Large intestine (tissue), 3 donors: ENCODE measurements around the gene PPP2R5D. TPM values are rescaled to one million over a fixed set of nuclear protein-coding genes. Genes with fewer than 3 reads are reported as not detected.
"Not testable (repeated sequence)": the region's sequence is repeated elsewhere in the genome, so short reads cannot be mapped to it uniquely, and the experiment has no call there.

Experiments
- DNase-seq, 2 donors: peaks; one replicate each; pipeline versions ENCODE4 v3.0.0 to v3.0.0-alpha.2; 2013
- H3K27ac ChIP-seq: one replicate; pipeline ENCODE4 v1.5.1; 2013; ENCODE audit warnings: low read length
- H3K27me3 ChIP-seq: 2 replicates; pipeline ENCODE4 v1.6.1; 2013; ENCODE audit warnings: low read length; ENCODE audit not compliant: control insufficient read depth, insufficient read depth
- H3K36me3 ChIP-seq: 2 replicates; pipeline ENCODE4 v1.6.1; 2013; ENCODE audit warnings: low read length; ENCODE audit not compliant: control insufficient read depth, insufficient read depth
- H3K4me1 ChIP-seq: one replicate; pipeline ENCODE4 v1.6.1; 2013; ENCODE audit warnings: low read length; ENCODE audit not compliant: control insufficient read depth, insufficient read depth
- H3K4me3 ChIP-seq: one replicate; pipeline ENCODE4 v1.5.1; 2013; ENCODE audit warnings: low read length
- H3K9me3 ChIP-seq: one replicate; pipeline ENCODE4 v1.6.1; 2013; ENCODE audit warnings: mild to moderate bottlenecking, low read depth, low read length, moderate library complexity; ENCODE audit not compliant: control insufficient read depth
- WGBS: methylation state at CpG from one replicate; pipeline ENCODE4 v1.1.5; 2013; ENCODE audit warnings: low lambda C conversion rate; ENCODE audit not compliant: insufficient coverage; 5-methylcytosine and 5-hydroxymethylcytosine counted together
- polyA plus RNA-seq: library from polyadenylated mRNA; unstranded; fragments of 120-200 nt; gene quantifications from one replicate; pipeline ENCODE4 v1.2.1, GENCODE V29; 2013

The PPP2R5D gene
- polyA plus RNA-seq, 1 donor = 62.0 TPM

- DNase-seq = peak in 1 of 2 donors; percentile 44
- H3K27me3 ChIP-seq = no peaks in the 10 kb centered on the region
- peaks cover 59% of the 10 kb centered on the region for H3K4me1 ChIP-seq
- H3K9me3 ChIP-seq = no peaks in the 10 kb centered on the region
- no peak overlapping the region for H3K4me3 ChIP-seq
- WGBS = no CpG with 5 or more reads among the region's 1 CpG
- peak overlapping the region; percentile 85 for H3K27ac ChIP-seq
- peaks cover 31% of the 10 kb centered on the region for H3K36me3 ChIP-seq
These were observed 4.2 kb downstream of the PPP2R5D start for GRCh38 chr6:42988486-42989020.

GRCh38 chr6:42989923-42990322, 5.6 kb downstream of the PPP2R5D start:
- Histone ChIP-seq H3K4me3 (no peak overlapping the region), H3K27ac (peak overlapping the region; percentile 85), H3K9me3 (no peaks in the 10 kb centered on the region), H3K4me1 (peaks cover 54% of the 10 kb centered on the region), H3K36me3 (peaks cover 37% of the 10 kb centered on the region), H3K27me3 (no peaks in the 10 kb centered on the region)
- no CpG with 5 or more reads among the region's 5 CpGs for WGBS
- peak; percentile 90 to 95 for DNase-seq

- H3K4me3 ChIP-seq = no peak overlapping the region
- no peaks in the 10 kb centered on the region for H3K27me3 ChIP-seq
- H3K27ac ChIP-seq = no peak overlapping the region
- H3K9me3 ChIP-seq = no peaks in the 10 kb centered on the region
- WGBS = 100% methylated on average over 1 of the region's 2 CpGs
- H3K36me3 ChIP-seq = peaks cover 31% of the 10 kb centered on the region
- peaks cover 31% of the 10 kb centered on the region for H3K4me1 ChIP-seq
- DNase-seq = no peak
These were observed 9.1 kb downstream of the PPP2R5D start for GRCh38 chr6:42993445-42993844.

- H3K27me3 ChIP-seq = no peaks in the 10 kb centered on the region
- peaks cover 22% of the 10 kb centered on the region for H3K36me3 ChIP-seq
- peak; percentile 64 to 83 for DNase-seq
These were observed 12.1 kb downstream of the PPP2R5D start for GRCh38 chr6:42996513-42996912.

GRCh38 chr6:42998205-42998604, 13.8 kb downstream of the PPP2R5D start:
- peaks cover 23% of the 10 kb centered on the region for H3K36me3 ChIP-seq
- WGBS = no CpG with 5 or more reads among the region's 9 CpGs

More at GRCh38 chr6:42996513-42996912, 12.1 kb downstream of the PPP2R5D start:
- Histone ChIP-seq H3K9me3 (no peaks in the 10 kb centered on the region), H3K27ac (peak overlapping the region; percentile 68), H3K4me3 (no peak overlapping the region), H3K4me1 (peaks cover 5% of the 10 kb centered on the region)

GRCh38 chr6:43001843-43002242, 17.5 kb downstream of the PPP2R5D start:
- Histone ChIP-seq H3K27me3 (no peaks in the 10 kb centered on the region), H3K36me3 (peaks cover 29% of the 10 kb centered on the region), H3K4me1 (peaks cover 2% of the 10 kb centered on the region), H3K27ac (no peak overlapping the region), H3K9me3 (no peaks in the 10 kb centered on the region), H3K4me3 (no peak overlapping the region)
- DNase-seq = no peak
- WGBS = no CpG with 5 or more reads among the region's 8 CpGs

More at GRCh38 chr6:42998205-42998604, 13.8 kb downstream of the PPP2R5D start:
- not testable (repeated sequence) for H3K4me3 ChIP-seq, H3K4me1 ChIP-seq, H3K27ac ChIP-seq, H3K9me3 ChIP-seq, DNase-seq, H3K27me3 ChIP-seq

GRCh38 chr6:43005844-43006243, 21.5 kb downstream of the PPP2R5D start:
- H3K27me3 ChIP-seq = no peaks in the 10 kb centered on the region
- WGBS = 80% methylated on average over 1 of the region's 5 CpGs
- no peak for DNase-seq
- no peaks in the 10 kb centered on the region for H3K4me1 ChIP-seq
- H3K9me3 ChIP-seq = no peaks in the 10 kb centered on the region
- H3K27ac ChIP-seq = no peak overlapping the region
- no peak overlapping the region for H3K4me3 ChIP-seq
- peaks cover 61% of the 10 kb centered on the region for H3K36me3 ChIP-seq

GRCh38 chr6:43006251-43006650, 21.9 kb downstream of the PPP2R5D start:
- no CpG with 5 or more reads among the region's 11 CpGs for WGBS
- H3K9me3 ChIP-seq = no peaks in the 10 kb centered on the region
- no peaks in the 10 kb centered on the region for H3K4me1 ChIP-seq
- H3K4me3 ChIP-seq = no peak overlapping the region
- H3K27ac ChIP-seq = no peak overlapping the region
- H3K27me3 ChIP-seq = no peaks in the 10 kb centered on the region
- DNase-seq = no peak
- peaks cover 63% of the 10 kb centered on the region for H3K36me3 ChIP-seq

- no CpG with 5 or more reads among the region's 9 CpGs for WGBS
- DNase-seq = no peak
- Histone ChIP-seq H3K36me3 (peaks cover 72% of the 10 kb centered on the region), H3K27ac (no peak overlapping the region), H3K27me3 (no peaks in the 10 kb centered on the region), H3K9me3 (no peaks in the 10 kb centered on the region), H3K4me1 (no peaks in the 10 kb centered on the region), H3K4me3 (no peak overlapping the region)
These were observed 22.8 kb downstream of the PPP2R5D start for GRCh38 chr6:43007126-43007525.

GRCh38 chr6:43009124-43009523, 24.8 kb downstream of the PPP2R5D start:
- WGBS = no CpG with 5 or more reads among the region's 6 CpGs
- peaks cover 67% of the 10 kb centered on the region for H3K36me3 ChIP-seq
- H3K9me3 ChIP-seq = no peaks in the 10 kb centered on the region
- H3K27me3 ChIP-seq = no peaks in the 10 kb centered on the region
- peak in 1 of 2 donors; percentile 36 for DNase-seq
- H3K4me1 ChIP-seq = peaks cover 8% of the 10 kb centered on the region
- H3K4me3 ChIP-seq = no peak overlapping the region
- no peak overlapping the region for H3K27ac ChIP-seq

- no peak overlapping the region for H3K27ac ChIP-seq
- no CpG with 5 or more reads among the region's 6 CpGs for WGBS
- DNase-seq = no peak
- peaks cover 61% of the 10 kb centered on the region for H3K36me3 ChIP-seq
- H3K27me3 ChIP-seq = no peaks in the 10 kb centered on the region
- peaks cover 13% of the 10 kb centered on the region for H3K4me1 ChIP-seq
- H3K9me3 ChIP-seq = no peaks in the 10 kb centered on the region
- no peak overlapping the region for H3K4me3 ChIP-seq
These were observed 26.8 kb downstream of the PPP2R5D start for GRCh38 chr6:43011207-43011606.
